Measurements from ENCODE around the gene ST6GALNAC3.

Gene ST6GALNAC3

GRCh38 chr1:76186554-76187170 is 112.1 kb downstream of the ST6GALNAC3 start:
- H3K9me3 Mint-ChIP-seq = no peaks in the 10 kb centered on the region
- H3K4me3 Mint-ChIP-seq = no peak overlapping the region
- no peak overlapping the region for H3K27ac Mint-ChIP-seq
- H3K27me3 Mint-ChIP-seq (ENCODE audit: low read depth) = no peaks in the 10 kb centered on the region
- no peaks in the 10 kb centered on the region for H3K4me1 Mint-ChIP-seq (ENCODE audit: low read depth)
- no peak for DNase-seq (ENCODE audit: low spot score)
- no peaks in the 10 kb centered on the region for H3K36me3 Mint-ChIP-seq (ENCODE audit: low read depth)

- no peaks in the 10 kb centered on the region for H3K27me3 Mint-ChIP-seq (ENCODE audit: low read depth)
- no peaks in the 10 kb centered on the region for H3K36me3 Mint-ChIP-seq (ENCODE audit: low read depth)
- H3K9me3 Mint-ChIP-seq = no peaks in the 10 kb centered on the region
- H3K4me1 Mint-ChIP-seq (ENCODE audit: low read depth) = no peaks in the 10 kb centered on the region
- H3K27ac Mint-ChIP-seq = no peak overlapping the region
- no peak for DNase-seq (ENCODE audit: low spot score)
- no peak overlapping the region for H3K4me3 Mint-ChIP-seq
Observed at GRCh38 chr1:76187436-76187835, 112.9 kb downstream of the ST6GALNAC3 start.

GRCh38 chr1:76189310-76189709 is 114.8 kb downstream of the ST6GALNAC3 start:
- Mint-ChIP-seq H3K4me1 (ENCODE audit: low read depth) (no peaks in the 10 kb centered on the region), H3K4me3 (no peak overlapping the region), H3K27ac (no peak overlapping the region), H3K9me3 (no peaks in the 10 kb centered on the region), H3K36me3 (ENCODE audit: low read depth) (no peaks in the 10 kb centered on the region), H3K27me3 (ENCODE audit: low read depth) (no peaks in the 10 kb centered on the region)
- no peak for DNase-seq (ENCODE audit: low spot score)

- H3K4me3 Mint-ChIP-seq = no peak overlapping the region
- no peaks in the 10 kb centered on the region for H3K27me3 Mint-ChIP-seq (ENCODE audit: low read depth)
- no peaks in the 10 kb centered on the region for H3K9me3 Mint-ChIP-seq
- no peak overlapping the region for H3K27ac Mint-ChIP-seq
- H3K4me1 Mint-ChIP-seq (ENCODE audit: low read depth) = no peaks in the 10 kb centered on the region
- no peak for DNase-seq (ENCODE audit: low spot score)
- H3K36me3 Mint-ChIP-seq (ENCODE audit: low read depth) = no peaks in the 10 kb centered on the region
Observed at GRCh38 chr1:76190749-76191424, 116.3 kb downstream of the ST6GALNAC3 start.

- H3K27ac Mint-ChIP-seq = no peak overlapping the region
- H3K36me3 Mint-ChIP-seq (ENCODE audit: low read depth) = no peaks in the 10 kb centered on the region
- H3K9me3 Mint-ChIP-seq = no peaks in the 10 kb centered on the region
- H3K27me3 Mint-ChIP-seq (ENCODE audit: low read depth) = no peaks in the 10 kb centered on the region
- no peak overlapping the region for H3K4me3 Mint-ChIP-seq
- no peaks in the 10 kb centered on the region for H3K4me1 Mint-ChIP-seq (ENCODE audit: low read depth)
- no peak for DNase-seq (ENCODE audit: low spot score)
Observed at GRCh38 chr1:76191561-76191960, 117.0 kb downstream of the ST6GALNAC3 start.

- Mint-ChIP-seq H3K9me3 (no peaks in the 10 kb centered on the region), H3K27ac (no peak overlapping the region), H3K36me3 (ENCODE audit: low read depth) (no peaks in the 10 kb centered on the region), H3K27me3 (ENCODE audit: low read depth) (no peaks in the 10 kb centered on the region), H3K4me3 (no peak overlapping the region), H3K4me1 (ENCODE audit: low read depth) (no peaks in the 10 kb centered on the region)
- DNase-seq (ENCODE audit: low spot score) = no peak
Observed at GRCh38 chr1:76198452-76198851, 123.9 kb downstream of the ST6GALNAC3 start.

- DNase-seq (ENCODE audit: low spot score) = no peak
- H3K27ac Mint-ChIP-seq = no peak overlapping the region
- H3K4me1 Mint-ChIP-seq (ENCODE audit: low read depth) = no peaks in the 10 kb centered on the region
- no peaks in the 10 kb centered on the region for H3K27me3 Mint-ChIP-seq (ENCODE audit: low read depth)
- no peaks in the 10 kb centered on the region for H3K36me3 Mint-ChIP-seq (ENCODE audit: low read depth)
- no peak overlapping the region for H3K4me3 Mint-ChIP-seq
- no peaks in the 10 kb centered on the region for H3K9me3 Mint-ChIP-seq
Observed at GRCh38 chr1:76202670-76203069, 128.1 kb downstream of the ST6GALNAC3 start.

- no peak overlapping the region for H3K27ac Mint-ChIP-seq
- H3K36me3 Mint-ChIP-seq (ENCODE audit: low read depth) = no peaks in the 10 kb centered on the region
- no peak for DNase-seq (ENCODE audit: low spot score)
- H3K27me3 Mint-ChIP-seq (ENCODE audit: low read depth) = no peaks in the 10 kb centered on the region
- no peaks in the 10 kb centered on the region for H3K9me3 Mint-ChIP-seq
- no peak overlapping the region for H3K4me3 Mint-ChIP-seq
- no peaks in the 10 kb centered on the region for H3K4me1 Mint-ChIP-seq (ENCODE audit: low read depth)
Observed at GRCh38 chr1:76203127-76203526, 128.6 kb downstream of the ST6GALNAC3 start.

- H3K4me3 Mint-ChIP-seq = no peak overlapping the region
- no peaks in the 10 kb centered on the region for H3K27me3 Mint-ChIP-seq (ENCODE audit: low read depth)
Observed at GRCh38 chr1:76209238-76209637, 134.7 kb downstream of the ST6GALNAC3 start.

GRCh38 chr1:76209648-76210047 is 135.1 kb downstream of the ST6GALNAC3 start:
- Mint-ChIP-seq H3K4me3 (no peak overlapping the region), H3K4me1 (ENCODE audit: low read depth) (no peaks in the 10 kb centered on the region), H3K27ac (no peak overlapping the region), H3K9me3 (no peaks in the 10 kb centered on the region), H3K36me3 (ENCODE audit: low read depth) (no peaks in the 10 kb centered on the region), H3K27me3 (ENCODE audit: low read depth) (no peaks in the 10 kb centered on the region)
- no peak for DNase-seq (ENCODE audit: low spot score)

More at GRCh38 chr1:76209238-76209637, 134.7 kb downstream of the ST6GALNAC3 start:
- H3K27ac Mint-ChIP-seq = no peak overlapping the region
- H3K9me3 Mint-ChIP-seq = no peaks in the 10 kb centered on the region
- no peaks in the 10 kb centered on the region for H3K36me3 Mint-ChIP-seq (ENCODE audit: low read depth)
- no peak for DNase-seq (ENCODE audit: low spot score)
- no peaks in the 10 kb centered on the region for H3K4me1 Mint-ChIP-seq (ENCODE audit: low read depth)

GRCh38 chr1:76210160-76210559 is 135.6 kb downstream of the ST6GALNAC3 start:
- no peaks in the 10 kb centered on the region for H3K27me3 Mint-ChIP-seq (ENCODE audit: low read depth)
- no peak for DNase-seq (ENCODE audit: low spot score)
- H3K9me3 Mint-ChIP-seq = no peaks in the 10 kb centered on the region
- no peak overlapping the region for H3K27ac Mint-ChIP-seq
- H3K4me1 Mint-ChIP-seq (ENCODE audit: low read depth) = no peaks in the 10 kb centered on the region
- H3K36me3 Mint-ChIP-seq (ENCODE audit: low read depth) = no peaks in the 10 kb centered on the region
- no peak overlapping the region for H3K4me3 Mint-ChIP-seq

GRCh38 chr1:76218888-76219287 is 144.3 kb downstream of the ST6GALNAC3 start:
- Mint-ChIP-seq H3K27me3 (ENCODE audit: low read depth) (no peaks in the 10 kb centered on the region), H3K9me3 (no peaks in the 10 kb centered on the region), H3K27ac (no peak overlapping the region), H3K36me3 (ENCODE audit: low read depth) (no peaks in the 10 kb centered on the region), H3K4me1 (ENCODE audit: low read depth) (no peaks in the 10 kb centered on the region), H3K4me3 (no peak overlapping the region)
- no peak for DNase-seq (ENCODE audit: low spot score)

- H3K36me3 Mint-ChIP-seq (ENCODE audit: low read depth) = no peaks in the 10 kb centered on the region
- no peak overlapping the region for H3K4me3 Mint-ChIP-seq
- H3K27ac Mint-ChIP-seq = no peak overlapping the region
- no peaks in the 10 kb centered on the region for H3K9me3 Mint-ChIP-seq
- H3K4me1 Mint-ChIP-seq (ENCODE audit: low read depth) = no peaks in the 10 kb centered on the region
- DNase-seq (ENCODE audit: low spot score) = no peak
- no peaks in the 10 kb centered on the region for H3K27me3 Mint-ChIP-seq (ENCODE audit: low read depth)
Observed at GRCh38 chr1:76219366-76219818, 144.8 kb downstream of the ST6GALNAC3 start.

GRCh38 chr1:76224752-76225151 is 150.2 kb downstream of the ST6GALNAC3 start:
- DNase-seq (ENCODE audit: low spot score) = no peak
- no peak overlapping the region for H3K27ac Mint-ChIP-seq
- H3K4me1 Mint-ChIP-seq (ENCODE audit: low read depth) = no peaks in the 10 kb centered on the region
- no peak overlapping the region for H3K4me3 Mint-ChIP-seq
- H3K27me3 Mint-ChIP-seq (ENCODE audit: low read depth) = no peaks in the 10 kb centered on the region
- no peaks in the 10 kb centered on the region for H3K9me3 Mint-ChIP-seq
- H3K36me3 Mint-ChIP-seq (ENCODE audit: low read depth) = no peaks in the 10 kb centered on the region

- Mint-ChIP-seq H3K27me3 (ENCODE audit: low read depth) (no peaks in the 10 kb centered on the region), H3K36me3 (ENCODE audit: low read depth) (no peaks in the 10 kb centered on the region), H3K4me3 (no peak overlapping the region), H3K9me3 (no peaks in the 10 kb centered on the region), H3K4me1 (ENCODE audit: low read depth) (no peaks in the 10 kb centered on the region), H3K27ac (no peak overlapping the region)
- no peak for DNase-seq (ENCODE audit: low spot score)
Observed at GRCh38 chr1:76225526-76225925, 151.0 kb downstream of the ST6GALNAC3 start.

All from T-helper 2 cell treated with Interferon-gamma antibody and Interleukin-4, amounts not matched to agents 5 μg/mL and 100 μg/mL, for 36 hours (primary cell).